Trophoblast cell (in vitro differentiated cells and primary cell): Measurements from ENCODE around the gene NR1H2.

Source experiments
- DNase-seq, 2 donors: peaks; one replicate each; pipeline ENCODE4 v3.0.0-alpha.2; 2016
- H2AFZ ChIP-seq: 2 replicates; pipeline ENCODE4 v1.6.1; 2013; ENCODE audit warnings: low read length, moderate library complexity, mild to moderate bottlenecking; ENCODE audit not compliant: insufficient read depth, poor library complexity
- H2AK5ac ChIP-seq: 2 replicates; pipeline ENCODE4 v1.6.1; 2013; ENCODE audit warnings: mild to moderate bottlenecking, low read length
- H2BK120ac ChIP-seq: 2 replicates; pipeline ENCODE4 v1.6.1; 2013; ENCODE audit warnings: low read length, mild to moderate bottlenecking, moderate library complexity; ENCODE audit not compliant: insufficient read depth, poor library complexity
- H2BK12ac ChIP-seq: 2 replicates; pipeline ENCODE4 v1.6.1; 2013; ENCODE audit warnings: mild to moderate bottlenecking, low read length, moderate library complexity
- H2BK5ac ChIP-seq: 2 replicates; pipeline ENCODE4 v1.6.1; 2013; ENCODE audit warnings: low read length, low read depth, moderate library complexity, mild to moderate bottlenecking; ENCODE audit not compliant: poor library complexity
- H3K14ac ChIP-seq: 2 replicates; pipeline ENCODE4 v1.6.1; 2013; ENCODE audit warnings: mild to moderate bottlenecking, low read length
- H3K18ac ChIP-seq: 2 replicates; pipeline ENCODE4 v1.6.1; 2013; ENCODE audit warnings: mild to moderate bottlenecking, low read length
- H3K23ac ChIP-seq: 2 replicates; pipeline ENCODE4 v1.6.1; 2013; ENCODE audit warnings: low read length
- H3K27ac ChIP-seq: 2 replicates; pipeline ENCODE4 v1.5.1; 2013; ENCODE audit warnings: low read depth, mild to moderate bottlenecking, inconsistent platforms, low read length, moderate library complexity
- H3K27me3 ChIP-seq: 2 replicates; pipeline ENCODE4 v1.6.1; 2013; ENCODE audit warnings: inconsistent platforms, mild to moderate bottlenecking, low read length, moderate library complexity; ENCODE audit not compliant: insufficient read depth
- H3K36me3 ChIP-seq, 2 experiments: 1 replicate in 1 of 2; 2 replicates in 1 of 2; pipeline ENCODE4 v1.6.1; 2013; ENCODE audit warnings: low read length in 2 of 2, mild to moderate bottlenecking in 2 of 2, moderate library complexity in 1 of 2; ENCODE audit not compliant: insufficient read depth in 2 of 2, control insufficient read depth in 1 of 2
- H3K4ac ChIP-seq: 2 replicates; pipeline ENCODE4 v1.6.1; 2013; ENCODE audit warnings: low read depth, mild to moderate bottlenecking, low read length, moderate library complexity
- H3K4me1 ChIP-seq, 2 experiments: 1 replicate in 1 of 2; 2 replicates in 1 of 2; pipeline ENCODE4 v1.6.1; 2013; ENCODE audit warnings: low read length in 2 of 2, mild to moderate bottlenecking in 2 of 2, moderate library complexity in 1 of 2; ENCODE audit not compliant: insufficient read depth in 2 of 2, control insufficient read depth in 1 of 2
- H3K4me2 ChIP-seq: 2 replicates; pipeline ENCODE4 v1.6.1; 2013; ENCODE audit warnings: inconsistent platforms, mild to moderate bottlenecking, low read length, moderate library complexity
- H3K4me3 ChIP-seq: 2 replicates; pipeline ENCODE4 v1.5.1; 2013; ENCODE audit warnings: mild to moderate bottlenecking, low read depth, low read length, inconsistent platforms
- H3K79me1 ChIP-seq: one replicate; pipeline ENCODE4 v1.6.1; 2013; ENCODE audit warnings: low read length
- H3K79me2 ChIP-seq: 2 replicates; pipeline ENCODE4 v1.6.1; 2013; ENCODE audit warnings: low read length, mild to moderate bottlenecking; ENCODE audit not compliant: control insufficient read depth, insufficient read depth, poor library complexity
- H3K9ac ChIP-seq: 2 replicates; pipeline ENCODE4 v1.6.1; 2013; ENCODE audit warnings: mild to moderate bottlenecking, low read length
- H3K9me3 ChIP-seq: 2 replicates; pipeline ENCODE4 v1.6.1; 2013; ENCODE audit warnings: low read depth, mild to moderate bottlenecking, control low read depth, inconsistent platforms, low read length; ENCODE audit not compliant: insufficient read depth
- H4K12ac ChIP-seq: 2 replicates; pipeline ENCODE4 v1.6.1; 2013; ENCODE audit warnings: low read depth, mild to moderate bottlenecking, low read length, moderate library complexity
- H4K8ac ChIP-seq: 2 replicates; pipeline ENCODE4 v1.6.1; 2013; ENCODE audit warnings: low read depth, mild to moderate bottlenecking, low read length, moderate library complexity
- H4K91ac ChIP-seq: one replicate; pipeline ENCODE4 v1.6.1; 2013; ENCODE audit warnings: low read depth, mild to moderate bottlenecking, low read length, moderate library complexity
- WGBS: extraction: QIAGEN DNeasy Blood & Tissue Kit; methylation state at CpG from one replicate; pipeline ENCODE4 v1.1.7; 2013; ENCODE audit warnings: missing lambda C conversion rate; ENCODE audit not compliant: insufficient read length, insufficient coverage; ENCODE audit errors: extremely low coverage; 5-methylcytosine and 5-hydroxymethylcytosine counted together

Gene NR1H2

DNA sequence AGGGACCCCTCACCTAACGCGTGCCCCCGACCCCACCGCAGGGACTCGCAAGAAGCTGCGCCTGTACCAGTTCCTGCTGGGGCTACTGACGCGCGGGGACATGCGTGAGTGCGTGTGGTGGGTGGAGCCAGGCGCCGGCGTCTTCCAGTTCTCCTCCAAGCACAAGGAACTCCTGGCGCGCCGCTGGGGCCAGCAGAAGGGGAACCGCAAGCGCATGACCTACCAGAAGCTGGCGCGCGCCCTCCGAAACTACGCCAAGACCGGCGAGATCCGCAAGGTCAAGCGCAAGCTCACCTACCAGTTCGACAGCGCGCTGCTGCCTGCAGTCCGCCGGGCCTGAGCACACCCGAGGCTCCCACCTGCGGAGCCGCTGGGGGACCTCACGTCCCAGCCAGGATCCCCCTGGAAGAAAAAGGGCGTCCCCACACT lies 51.8 kb downstream of the NR1H2 start:
- no peak overlapping the region for H3K4ac ChIP-seq
- H3K27me3 ChIP-seq = no peaks in the 10 kb centered on the region
- H3K4me3 ChIP-seq = no peak overlapping the region
- no peak overlapping the region for H4K12ac ChIP-seq
- no peak overlapping the region for H3K27ac ChIP-seq
- no peak overlapping the region for H3K9ac ChIP-seq
- no peak overlapping the region for H3K4me2 ChIP-seq
- H2AK5ac ChIP-seq = no peak overlapping the region
- H3K9me3 ChIP-seq = peaks cover 3% of the 10 kb centered on the region
- no peak overlapping the region for H4K8ac ChIP-seq
- DNase-seq = peak; percentile 68 to 74
- H3K14ac ChIP-seq = no peak overlapping the region
- peaks cover 6 to 8% of the 10 kb centered on the region in 2 experiments for H3K4me1 ChIP-seq
- no peak overlapping the region for H3K23ac ChIP-seq
- H2AFZ ChIP-seq = no peak overlapping the region
- H2BK12ac ChIP-seq = no peak overlapping the region
- H3K18ac ChIP-seq = no peak overlapping the region
- peaks cover 7% of the 10 kb centered on the region for H3K79me1 ChIP-seq
- WGBS = no CpG with 5 or more reads among the region's 38 CpGs
- H3K79me2 ChIP-seq = peaks cover 2% of the 10 kb centered on the region
- H4K91ac ChIP-seq = no peak overlapping the region
- H2BK120ac ChIP-seq = no peak overlapping the region
- H2BK5ac ChIP-seq = no peak overlapping the region
- H3K36me3 ChIP-seq = no peaks in the 10 kb centered on the region

- no peak overlapping the region for H2BK5ac ChIP-seq
- H3K4me2 ChIP-seq = no peak overlapping the region
- no peak overlapping the region for H2AK5ac ChIP-seq
- H3K4ac ChIP-seq = no peak overlapping the region
- H4K8ac ChIP-seq = no peak overlapping the region
- peaks cover 3% of the 10 kb centered on the region for H3K9me3 ChIP-seq
- no peak overlapping the region for H4K12ac ChIP-seq
- no peaks in the 10 kb centered on the region for H3K27me3 ChIP-seq
- H2BK12ac ChIP-seq = no peak overlapping the region
- no peaks in the 10 kb centered on the region for H3K36me3 ChIP-seq
- no peak for DNase-seq
- no CpG with 5 or more reads among the region's 7 CpGs for WGBS
- peaks cover 6 to 8% of the 10 kb centered on the region in 2 experiments for H3K4me1 ChIP-seq
- no peak overlapping the region for H3K4me3 ChIP-seq
- no peak overlapping the region for H3K23ac ChIP-seq
- H3K14ac ChIP-seq = no peak overlapping the region
- no peak overlapping the region for H4K91ac ChIP-seq
- H3K79me1 ChIP-seq = peaks cover 7% of the 10 kb centered on the region
- H2BK120ac ChIP-seq = no peak overlapping the region
- H3K27ac ChIP-seq = no peak overlapping the region
- H3K9ac ChIP-seq = no peak overlapping the region
- H2AFZ ChIP-seq = no peak overlapping the region
- no peak overlapping the region for H3K18ac ChIP-seq
- peaks cover 2% of the 10 kb centered on the region for H3K79me2 ChIP-seq
Measured at GRCh38 chr19:50428772-50429463, 52.7 kb downstream of the NR1H2 start.

- peak overlapping the region; percentile 64 for H4K8ac ChIP-seq
- no peaks in the 10 kb centered on the region for H3K27me3 ChIP-seq
- no peak overlapping the region for H2BK120ac ChIP-seq
- DNase-seq = no peak
- WGBS = no CpG with 5 or more reads among the region's 13 CpGs
- H3K18ac ChIP-seq = no peak overlapping the region
- no peak overlapping the region for H3K4ac ChIP-seq
- peaks cover 6 to 8% of the 10 kb centered on the region in 2 experiments for H3K4me1 ChIP-seq
- H3K9ac ChIP-seq = no peak overlapping the region
- H3K79me1 ChIP-seq = peaks cover 7% of the 10 kb centered on the region
- no peaks in the 10 kb centered on the region for H3K36me3 ChIP-seq
- H3K27ac ChIP-seq = no peak overlapping the region
- H3K9me3 ChIP-seq = peaks cover 3% of the 10 kb centered on the region
- no peak overlapping the region for H3K14ac ChIP-seq
- no peak overlapping the region for H3K4me3 ChIP-seq
- H2AK5ac ChIP-seq = no peak overlapping the region
- H3K23ac ChIP-seq = no peak overlapping the region
- no peak overlapping the region for H2BK12ac ChIP-seq
- H4K12ac ChIP-seq = no peak overlapping the region
- peaks cover 2% of the 10 kb centered on the region for H3K79me2 ChIP-seq
- no peak overlapping the region for H2BK5ac ChIP-seq
- H2AFZ ChIP-seq = peak overlapping the region; percentile 84
- peak overlapping the region; percentile 94 for H3K4me2 ChIP-seq
- no peak overlapping the region for H4K91ac ChIP-seq
Measured at GRCh38 chr19:50430888-50431342, 54.7 kb downstream of the NR1H2 start.

- Histone ChIP-seq H2BK120ac (peak overlapping the region; percentile 62), H3K23ac (no peak overlapping the region), H3K9ac (peak overlapping the region; percentile 1), H3K27me3 (no peaks in the 10 kb centered on the region), H2BK5ac (no peak overlapping the region), H3K4ac (no peak overlapping the region), H3K9me3 (peaks cover 3% of the 10 kb centered on the region), H3K4me2 (peak overlapping the region; percentile 94), H3K36me3 (no peaks in the 10 kb centered on the region), H3K18ac (peak overlapping the region; percentile 39), H3K79me2 (peaks cover 2% of the 10 kb centered on the region), H2BK12ac (no peak overlapping the region), H2AFZ (peak overlapping the region; percentile 84), H3K27ac (no peak overlapping the region), H3K14ac (peak overlapping the region; percentile 70), H4K91ac (no peak overlapping the region), H2AK5ac (no peak overlapping the region), H3K79me1 (peaks cover 7% of the 10 kb centered on the region), H3K4me1 (peaks cover 6 to 8% of the 10 kb centered on the region in 2 experiments), H4K12ac (no peak overlapping the region), H4K8ac (peak overlapping the region; percentile 81), H3K4me3 (peak overlapping the region; percentile 74)
- no CpG with 5 or more reads among the region's 54 CpGs for WGBS
- DNase-seq = peak; percentile 77 to 87
Measured at GRCh38 chr19:50431343-50432220, 55.3 kb downstream of the NR1H2 start.
